ENCODE results near the gene RNF212.
"Not testable (repeated sequence)": the region's sequence is repeated elsewhere in the genome, so short reads cannot be mapped to it uniquely, and the experiment has no call there.

Gene RNF212

GRCh38 chr4:1113311-1114009 lies at the start of gene RNF212:
RNF212 (minus strand) TSS chr4:1113564; CDS start chr4:1113464, 100 bp downstream.
- DNase-seq, result peak; percentile 73

GRCh38 chr4:1160351-1160750 lies 47.0 kb upstream of the RNF212 start:
- no peak for DNase-seq

- no peak for DNase-seq
Measured at GRCh38 chr4:1156069-1156468, 42.7 kb upstream of the RNF212 start.

- no peak for DNase-seq
Measured at GRCh38 chr4:1155314-1155713, 42.0 kb upstream of the RNF212 start.

GRCh38 chr4:1154523-1155182 lies 41.3 kb upstream of the RNF212 start:
- no peak for DNase-seq

GRCh38 chr4:1154126-1154522 lies 40.8 kb upstream of the RNF212 start:
- no peak for DNase-seq

GRCh38 chr4:1153567-1154090 lies 40.3 kb upstream of the RNF212 start:
- no peak for DNase-seq

GRCh38 chr4:1152290-1152689 lies 38.9 kb upstream of the RNF212 start:
- no peak for DNase-seq

- DNase-seq, result no peak
Measured at GRCh38 chr4:1151541-1151940, 38.2 kb upstream of the RNF212 start.

GRCh38 chr4:1150875-1151274 lies 37.5 kb upstream of the RNF212 start:
- no peak for DNase-seq

GRCh38 chr4:1139860-1140259 lies 26.5 kb upstream of the RNF212 start:
- no peak for DNase-seq

- no peak for DNase-seq
Measured at GRCh38 chr4:1137850-1138249, 24.5 kb upstream of the RNF212 start.

GRCh38 chr4:1137063-1137776 lies 23.9 kb upstream of the RNF212 start:
- DNase-seq, result no peak

GRCh38 chr4:1136048-1136447 lies 22.7 kb upstream of the RNF212 start:
- DNase-seq, result no peak

- no peak for DNase-seq
Measured at GRCh38 chr4:1133033-1133432, 19.7 kb upstream of the RNF212 start.

- peak; percentile 90 for DNase-seq
Measured at GRCh38 chr4:1130316-1131186, 17.2 kb upstream of the RNF212 start.

- no peak for DNase-seq
Measured at GRCh38 chr4:1126506-1126905, 13.1 kb upstream of the RNF212 start.

GRCh38 chr4:1125466-1125865 lies 12.1 kb upstream of the RNF212 start:
- not testable (repeated sequence) for DNase-seq

GRCh38 chr4:1124818-1125217 lies 11.5 kb upstream of the RNF212 start:
- no peak for DNase-seq

- no peak for DNase-seq
Measured at GRCh38 chr4:1122505-1122904, 9.1 kb upstream of the RNF212 start.

- DNase-seq, result no peak
Measured at GRCh38 chr4:1116838-1117237, 3.5 kb upstream of the RNF212 start.

- no peak for DNase-seq
Measured at GRCh38 chr4:1115528-1116293, 2.3 kb upstream of the RNF212 start.
